ENCODE data around the gene MALRD1. TPM values are rescaled to one million over a fixed set of nuclear protein-coding genes. Genes with fewer than 3 reads are reported as not detected.

Gene MALRD1
- total and polyA plus RNA-seq, 2 of the 8 experiments (the other 6 are each of a cell fraction or from before 2014, with no cell fraction given), result 0.32 to 0.35 TPM

DNA sequence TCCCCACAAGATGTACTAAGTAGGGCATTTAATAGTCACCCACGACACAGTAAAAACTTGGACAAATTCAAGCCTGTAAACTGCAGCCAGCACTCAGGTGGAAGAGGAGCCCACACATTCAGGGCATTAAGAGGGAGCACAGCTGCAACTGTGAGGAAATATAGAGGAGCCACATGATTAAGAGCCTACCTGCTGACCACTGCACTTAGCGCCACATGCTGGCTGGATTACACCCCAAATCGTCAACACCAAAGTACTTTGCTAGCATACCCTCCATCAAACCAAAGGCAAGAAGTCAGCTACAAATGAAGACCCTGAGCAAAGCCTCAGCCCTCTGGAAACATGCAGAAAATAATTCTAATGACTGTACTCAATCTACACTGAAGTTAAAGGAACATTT, 445.3 kb downstream of the MALRD1 start:
- no peak for DNase-seq (ENCODE audit: low read depth in 1 of 2, low spot score in 2 of 2)
- Histone ChIP-seq H3K27ac (ENCODE audit: low read depth, low read length) (no peak overlapping the region), H2AK5ac (ENCODE audit: low read depth, low read length) (no peak overlapping the region), H4K91ac (replicated peaks; ENCODE audit: insufficient read length, low read length) (no peak overlapping the region), H3K14ac (ENCODE audit: insufficient read length) (no peak overlapping the region), H4K8ac (ENCODE audit: extremely low read depth, insufficient read depth, low read length) (no peak overlapping the region; the same call in 1 of the 2 replicates), H3K79me1 (ENCODE audit: low read depth, low read length) (no peaks in the 10 kb centered on the region), H4K5ac (ENCODE audit: insufficient read length, low read depth, low read length) (no peak overlapping the region), H2AFZ (ENCODE audit: low read length) (no peak overlapping the region), H3K27me3 (replicated peaks in 1 of 4; ENCODE audit: control insufficient read depth in 3 of 4, extremely low read depth in 1 of 4, insufficient read depth in 3 of 4, low read length in 3 of 4) (no peaks in the 10 kb centered on the region), H3K36me3 (ENCODE audit: control insufficient read depth in 2 of 4, insufficient read depth in 4 of 4, low read length in 3 of 4) (no peaks in the 10 kb centered on the region), H3K4me1 (replicated peaks in 1 of 4; ENCODE audit: control insufficient read depth in 3 of 4, insufficient read depth in 4 of 4, low read length in 3 of 4) (peaks cover 0 to 5% (median under 1%) of the 10 kb centered on the region in 4 experiments; a peak in 3 of 7 replicates), H2BK20ac (ENCODE audit: low read length) (0 out of 2 replicates have a peak overlapping the region, but pooled peaks have one; percentile 48), H3K4ac (replicated peaks; ENCODE audit: insufficient read length, low read depth, low read length) (no peak overlapping the region), H2BK15ac (ENCODE audit: low read length) (no peak overlapping the region), H3K18ac (ENCODE audit: extremely low read depth, low read length) (no peak overlapping the region), H2BK120ac (replicated peaks; ENCODE audit: low read depth, low read length) (no peak overlapping the region), H3K79me2 (ENCODE audit: control insufficient read depth in 1 of 2, insufficient read depth in 2 of 2, low read length in 2 of 2) (no peaks in the 10 kb centered on the region), H3K4me2 (ENCODE audit: insufficient read depth in 1 of 2, low read depth in 2 of 2, low read length in 2 of 2) (no peak overlapping the region), H4K20me1 (replicated peaks in 1 of 2; ENCODE audit: control insufficient read depth in 1 of 2, insufficient read depth in 2 of 2, low read length in 2 of 2) (no peaks in the 10 kb centered on the region), H2BK5ac (ENCODE audit: low read depth, low read length) (no peak overlapping the region), H2BK12ac (ENCODE audit: low read depth, low read length) (no peak overlapping the region), H3K56ac (replicated peaks; ENCODE audit: insufficient read length, low read depth, low read length) (no peak overlapping the region), H3K9ac (replicated peaks in 1 of 4; ENCODE audit: extremely low read depth in 1 of 4, low read depth in 3 of 4, low read length in 3 of 4) (no peak overlapping the region), H3K23ac (ENCODE audit: insufficient read length) (no peak overlapping the region), H3K4me3 (ENCODE audit: extremely low read depth in 1 of 4, insufficient read depth in 2 of 4, low read depth in 3 of 4, low read length in 4 of 4) (no peak overlapping the region), H3K23me2 (ENCODE audit: low read depth, low read length) (0 out of 2 replicates have a peak, but pooled peaks cover 2% of the 10 kb centered on the region), H3K9me3 (ENCODE audit: insufficient read depth in 2 of 2, low read depth in 1 of 2, low read length in 1 of 2) (no peaks in the 10 kb centered on the region)
- FAIRE-seq, result no peak
- CTCF ChIA-PET (ENCODE audit: partially characterized antibody), result interaction anchor here (0.6 to 1.3 kb wide), 5 partner anchors 29 to 69 kb away, joined by 3 to 6 read pairs (median 3); no protein-coding TSS in a partner anchor
- POLR2A ChIA-PET (ENCODE audit: partially characterized antibody), result no interaction called here
- 82% methylated on average over 3 of the region's 3 CpGs; no CpG with 5 or more reads in 1 of the 2 experiments for WGBS, 2 experiments (ENCODE audit: extremely low coverage in 1 of 2, insufficient coverage in 1 of 2, insufficient read length in 1 of 2, insufficient replicate concordance in 2 of 2, low coverage in 1 of 2, low lambda C conversion rate in 2 of 2, missing lambda C conversion rate in 1 of 2)
- no peak for TF ChIP-seq KDM4A (IDR thresholded peaks at IDR 0.05; ENCODE audit: low read depth, low read length, severe bottlenecking)
- TF ChIP-seq RAD21 (IDR thresholded peaks at IDR 0.05 in 1 of 2, conservative IDR thresholded peaks at IDR 0.05 in 1 of 2; ENCODE audit: low read depth in 2 of 2, low read length in 2 of 2), result peak; percentile 17 to 42; a peak in 3 of 4 replicates
- no peak for TF ChIP-seq FOSL1 (IDR thresholded peaks at IDR 0.05; ENCODE audit: insufficient read depth, low read depth, low read length)
- no peak for TF ChIP-seq CBX5 (IDR thresholded peaks at IDR 0.05; ENCODE audit: low read depth, low read length)
- TF ChIP-seq MAFK (IDR thresholded peaks at IDR 0.05; ENCODE audit: low read depth, low read length), result no peak
- TF ChIP-seq, protein P1, sequence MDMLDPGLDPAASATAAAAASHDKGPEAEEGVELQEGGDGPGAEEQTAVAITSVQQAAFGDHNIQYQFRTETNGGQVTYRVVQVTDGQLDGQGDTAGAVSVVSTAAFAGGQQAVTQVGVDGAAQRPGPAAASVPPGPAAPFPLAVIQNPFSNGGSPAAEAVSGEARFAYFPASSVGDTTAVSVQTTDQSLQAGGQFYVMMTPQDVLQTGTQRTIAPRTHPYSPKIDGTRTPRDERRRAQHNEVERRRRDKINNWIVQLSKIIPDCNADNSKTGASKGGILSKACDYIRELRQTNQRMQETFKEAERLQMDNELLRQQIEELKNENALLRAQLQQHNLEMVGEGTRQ (IDR thresholded peaks at IDR 0.05; ENCODE audit: low read length), result no peak
- TF ChIP-seq, protein P2, sequence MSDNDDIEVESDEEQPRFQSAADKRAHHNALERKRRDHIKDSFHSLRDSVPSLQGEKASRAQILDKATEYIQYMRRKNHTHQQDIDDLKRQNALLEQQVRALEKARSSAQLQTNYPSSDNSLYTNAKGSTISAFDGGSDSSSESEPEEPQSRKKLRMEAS (IDR thresholded peaks at IDR 0.05), result peak; percentile 26; the same call in 1 of the 2 replicates
- TF ChIP-seq SIRT6 (IDR thresholded peaks at IDR 0.05; ENCODE audit: low read length), result no peak
- TF ChIP-seq RBBP5 (IDR thresholded peaks at IDR 0.05; ENCODE audit: borderline replicate concordance, low read depth, low read length), result no peak
- TF ChIP-seq RFX5 (IDR thresholded peaks at IDR 0.05; ENCODE audit: borderline replicate concordance, low read depth, low read length), result no peak
- TF ChIP-seq EZH2 (IDR thresholded peaks at IDR 0.05; ENCODE audit: low read depth, low read length, severe bottlenecking), result no peak
- TF ChIP-seq SP4 (IDR thresholded peaks at IDR 0.05; ENCODE audit: low read length), result no peak
